Stomach (tissue), 19 donors: ENCODE results near the gene WDR17. TPM values are rescaled to one million over a fixed set of nuclear protein-coding genes. Genes with fewer than 3 reads are reported as not detected.

Experiments
- DNase-seq, 2 donors: peaks; one replicate each; pipeline versions ENCODE4 v3.0.0 to v3.0.0-alpha.2; 2013 to 2019
- H3K27ac ChIP-seq, 5 donors: fragments of 200-600 bp in 4 of 5; sonication (generic) in 4 of 5; one replicate each; pipeline ENCODE4 v1.5.1; 2013 to 2019; ENCODE audit warnings: mild to moderate bottlenecking in 1 of 5, moderate library complexity in 1 of 5
- H3K27me3 ChIP-seq, 3 donors: fragments of 200-600 bp; sonication (generic); one replicate each; pipeline ENCODE4 v1.5.1; 2017 to 2019; ENCODE audit warnings: mixed run types in 1 of 3
- H3K36me3 ChIP-seq, 4 donors: fragments of 200-600 bp; sonication (generic); 1 replicate in 3 of 4; 2 replicates in 1 of 4; pipeline ENCODE4 v1.5.1; 2016 to 2019
- H3K4me1 ChIP-seq, 4 donors: fragments of 200-600 bp; sonication (generic); one replicate each; pipeline ENCODE4 v1.5.1; 2016 to 2019
- H3K4me3 ChIP-seq, 4 donors: fragments of 200-600 bp; sonication (generic) in 3 of 4; one replicate each; pipeline ENCODE4 v1.5.1; 2016 to 2019; ENCODE audit warnings: mild to moderate bottlenecking in 1 of 4
- H3K9me3 ChIP-seq, 4 donors: fragments of 200-600 bp; sonication (generic); one replicate each; pipeline ENCODE4 v1.5.1; 2016 to 2019
- EP300 ChIP-seq: sonication (generic); formaldehyde crosslinking; IDR thresholded peaks from one replicate; pipeline ENCODE4 v1.6.1; 2017; ENCODE audit warnings: antibody characterized with exemption
- POLR2A ChIP-seq, 4 donors: fragments of 450-650 bp; IDR thresholded peaks; one replicate each; pipeline ENCODE4 v1.6.1; 2016; ENCODE audit warnings: antibody characterized with exemption in 4 of 4, control low read depth in 2 of 4, mild to moderate bottlenecking in 1 of 4, moderate library complexity in 1 of 4
- POLR2AphosphoS5 ChIP-seq, 3 donors: sonication (generic); formaldehyde crosslinking; IDR thresholded peaks; one replicate each; pipeline ENCODE4 v1.6.1; 2016; ENCODE audit warnings: antibody characterized with exemption in 3 of 3
- WGBS, 5 donors: extraction: QIAGEN DNeasy Blood & Tissue Kit in 3 of 5; methylation state at CpG; one replicate each; pipeline versions ENCODE4 v1.1.5 to v1.1.7; 2013 to 2018; 5-methylcytosine and 5-hydroxymethylcytosine counted together
- intact Hi-C: fragments of 100-400 bp; cut with DNase I; formaldehyde crosslinking; loops from one replicate; pipeline ENCODE4 v1.15.1; 2023; ENCODE audit warnings: low total_unique reads
- long read RNA-seq, 10 donors: transcript quantifications; one replicate each; lab custom pipeline, GENCODE V29; 2026
- polyA plus RNA-seq, 3 donors: library from polyadenylated mRNA; stranded (reverse); fragments of 200-250 nt; gene quantifications; one replicate each; pipeline ENCODE4 v1.2.3, GENCODE V29; 2013
- total RNA-seq, 5 donors: library from RNA; depleted of rRNA; stranded (reverse); fragments of >200 nt; gene quantifications; one replicate each; pipeline versions ENCODE4 v1.1.0 to v1.2.3, GENCODE V29; 2014 to 2016
- TF ChIP-seq, protein P1 (sequence below), 7 experiments: fragments of 450-650 bp in 4 of 7; fragments of 200-600 bp in 3 of 7; sonication (generic) in 3 of 7; IDR thresholded peaks; one replicate each; pipeline ENCODE4 v1.5.1; 2016 to 2019; ENCODE audit warnings: antibody characterized with exemption in 7 of 7, control low read depth in 2 of 7, mild to moderate bottlenecking in 1 of 7
- donor health status: healthy with polysubstance abuse.
- donor health status: Bipolar disorder and iron deficiency.
- donor health status: healthy.

The WDR17 gene
- 1 to 10 TPM in 3 of 5 donors, under 1 TPM in 1, not detected in 1; 0.87 to 6.6 (median 2.5) TPM for total RNA-seq
- 1 to 10 TPM in 1 of 3 donors, under 1 TPM in 2; 0.31 to 1.8 (median 0.48) TPM for polyA plus RNA-seq
- long read RNA-seq, donor 1: 0 reads
- long read RNA-seq, donor 2: 0 reads
- long read RNA-seq, donor 3: 0 reads
- long read RNA-seq, donor 4: 0 reads
- long read RNA-seq, donor 5: 0 reads
- long read RNA-seq, donor 6: 0 reads
- long read RNA-seq, donor 7: 0 reads
- long read RNA-seq, donor 8: 0 reads
- long read RNA-seq, donor 9: 0 reads
- long read RNA-seq, donor 10: 0 reads

DNA sequence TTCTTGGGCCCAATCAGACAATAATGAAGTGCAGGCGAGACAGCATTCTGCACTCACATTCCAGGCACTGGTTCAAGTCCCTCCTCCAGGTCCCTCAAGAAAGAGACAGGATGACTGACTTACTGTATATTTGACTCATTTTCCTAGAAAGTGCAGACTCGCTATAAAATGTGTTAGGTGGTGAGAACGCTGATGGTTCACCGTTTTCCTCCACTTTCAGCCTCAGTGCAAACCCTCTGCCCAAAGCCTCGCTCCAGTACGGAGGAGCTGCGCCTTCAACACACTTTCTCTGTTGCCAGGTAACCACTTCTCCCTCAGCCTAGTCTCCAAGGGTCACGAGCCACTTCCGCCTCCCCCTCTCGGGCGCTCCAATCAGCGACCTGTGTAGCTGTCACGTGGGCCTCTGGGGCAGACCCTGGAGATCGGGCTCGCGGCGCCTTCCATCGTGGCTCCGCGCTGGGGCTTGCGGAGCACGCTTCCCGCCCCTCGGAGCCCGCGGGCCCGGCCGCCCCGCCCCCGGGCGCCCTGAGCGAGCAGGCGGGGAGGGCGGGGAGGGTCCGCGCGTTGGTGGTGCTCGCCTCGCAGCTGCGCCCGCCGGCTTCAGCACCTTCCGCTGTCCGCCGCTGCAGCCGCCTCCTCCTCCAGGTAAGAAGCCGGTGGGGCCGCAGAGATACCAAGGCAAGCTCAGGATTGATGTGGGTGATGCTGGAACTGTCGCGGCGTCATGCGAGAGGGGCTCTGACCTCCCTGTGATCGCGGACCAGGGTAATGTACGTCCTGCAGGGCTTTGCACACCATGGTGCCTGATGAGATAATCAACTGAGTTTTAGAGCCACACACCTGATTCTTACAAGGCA is at the start of gene WDR17:
WDR17 (plus strand) TSS at position 407 of the 857 bp plus-strand sequence. CDS start 45,740 bp downstream, outside the sequence.
- H3K27me3 ChIP-seq: peaks cover 0 to 8% (median 0%) of the 10 kb centered on the region in 3 donors
- peak within 1 kb of the TSS in 2 of 5 donors; percentile 60 to 61 for H3K27ac ChIP-seq
- intact Hi-C loops: no loop called here
- DNase-seq: peak; percentile 79 to 95
- H3K4me1 ChIP-seq: peaks cover 0 to 20% (median 13%) of the 10 kb centered on the region in 4 donors
- H3K9me3 ChIP-seq: no peaks in the 10 kb centered on the region
- H3K36me3 ChIP-seq: no peaks in the 10 kb centered on the region
- H3K4me3 ChIP-seq: peak within 1 kb of the TSS; percentile 48 to 80 (median 69)
- WGBS, 5 donors: 1 to 5% (median 2%) methylated on average over 15 to 55 of the region's 55 CpGs
- TF ChIP-seq, protein P1, sequence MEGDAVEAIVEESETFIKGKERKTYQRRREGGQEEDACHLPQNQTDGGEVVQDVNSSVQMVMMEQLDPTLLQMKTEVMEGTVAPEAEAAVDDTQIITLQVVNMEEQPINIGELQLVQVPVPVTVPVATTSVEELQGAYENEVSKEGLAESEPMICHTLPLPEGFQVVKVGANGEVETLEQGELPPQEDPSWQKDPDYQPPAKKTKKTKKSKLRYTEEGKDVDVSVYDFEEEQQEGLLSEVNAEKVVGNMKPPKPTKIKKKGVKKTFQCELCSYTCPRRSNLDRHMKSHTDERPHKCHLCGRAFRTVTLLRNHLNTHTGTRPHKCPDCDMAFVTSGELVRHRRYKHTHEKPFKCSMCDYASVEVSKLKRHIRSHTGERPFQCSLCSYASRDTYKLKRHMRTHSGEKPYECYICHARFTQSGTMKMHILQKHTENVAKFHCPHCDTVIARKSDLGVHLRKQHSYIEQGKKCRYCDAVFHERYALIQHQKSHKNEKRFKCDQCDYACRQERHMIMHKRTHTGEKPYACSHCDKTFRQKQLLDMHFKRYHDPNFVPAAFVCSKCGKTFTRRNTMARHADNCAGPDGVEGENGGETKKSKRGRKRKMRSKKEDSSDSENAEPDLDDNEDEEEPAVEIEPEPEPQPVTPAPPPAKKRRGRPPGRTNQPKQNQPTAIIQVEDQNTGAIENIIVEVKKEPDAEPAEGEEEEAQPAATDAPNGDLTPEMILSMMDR (IDR thresholded peaks at IDR 0.05): no peak
- TF ChIP-seq EP300: no peak
- TF ChIP-seq POLR2A (IDR thresholded peaks at IDR 0.05): no peak
- peak in 2 of 3 donors; percentile 19 to 44 for TF ChIP-seq POLR2AphosphoS5 (IDR thresholded peaks at IDR 0.05)

DNA sequence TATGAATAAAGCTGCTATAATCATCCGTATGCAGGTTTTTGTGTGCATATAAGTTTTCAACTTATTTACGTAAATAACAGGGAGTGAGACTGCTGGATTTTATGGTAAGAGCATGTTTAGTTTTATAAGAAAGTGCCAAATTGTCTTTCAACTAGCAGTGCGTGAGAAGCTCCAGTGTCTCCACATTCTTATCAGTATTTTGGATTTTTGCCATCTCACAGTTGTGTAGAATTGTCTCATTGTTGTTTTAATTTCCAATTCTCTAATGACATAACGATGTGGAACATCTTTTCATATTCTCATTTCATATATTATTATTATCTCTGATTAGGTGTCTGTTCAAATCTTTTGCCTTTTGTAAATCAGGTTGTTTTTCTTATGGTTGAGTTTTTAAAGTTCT is 49.0 kb upstream of the WDR17 start:
- no peaks in the 10 kb centered on the region for H3K9me3 ChIP-seq
- H3K27me3 ChIP-seq: no peaks in the 10 kb centered on the region
- H3K36me3 ChIP-seq: no peaks in the 10 kb centered on the region
- no peak overlapping the region for H3K4me3 ChIP-seq
- DNase-seq: no peak
- no peak overlapping the region for H3K27ac ChIP-seq
- WGBS, 5 donors: 80 to 87% (median 85%) methylated on average over 4 of the region's 4 CpGs
- intact Hi-C loops: no loop called here
- no peaks in the 10 kb centered on the region for H3K4me1 ChIP-seq
- no peak for TF ChIP-seq POLR2AphosphoS5 (IDR thresholded peaks at IDR 0.05)
- no peak for TF ChIP-seq EP300
- TF ChIP-seq, protein P1 (IDR thresholded peaks at IDR 0.05): no peak
- TF ChIP-seq POLR2A (IDR thresholded peaks at IDR 0.05): no peak

DNA sequence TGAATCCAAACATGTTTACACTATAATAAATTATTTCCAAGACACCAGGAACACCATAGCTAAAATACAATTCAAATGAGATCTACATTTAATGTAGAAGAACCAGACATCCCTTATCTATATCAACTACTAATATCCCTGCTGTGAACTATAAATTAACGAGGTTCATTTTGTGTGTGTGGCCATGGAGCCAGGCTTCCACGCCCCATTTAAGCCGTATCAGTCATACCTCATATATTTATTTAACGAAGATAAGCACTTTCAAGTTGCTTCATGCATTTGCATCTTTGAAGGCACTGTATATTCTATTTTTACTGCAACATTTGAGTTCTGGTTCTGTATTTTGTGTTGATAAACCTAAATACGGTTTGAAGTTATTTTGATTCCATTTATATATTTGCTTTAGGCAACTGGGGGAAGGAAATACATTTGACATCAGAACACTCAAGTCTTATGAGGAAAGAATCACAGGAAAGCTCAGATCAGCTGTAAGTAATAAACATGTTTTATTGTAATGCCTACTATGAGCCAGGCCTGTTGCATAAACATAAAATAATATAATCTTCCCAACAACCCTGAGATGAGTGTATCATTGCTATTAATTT is 45.1 kb upstream of the WDR17 start:
- H3K4me1 ChIP-seq: no peaks in the 10 kb centered on the region
- DNase-seq: peak in 1 of 2 donors; percentile 7
- TF ChIP-seq EP300 (no peak), POLR2A (IDR thresholded peaks at IDR 0.05) (no peak), POLR2AphosphoS5 (IDR thresholded peaks at IDR 0.05) (no peak)
- TF ChIP-seq, protein P1 (IDR thresholded peaks at IDR 0.05): no peak
- intact Hi-C loops: no loop called here
- H3K4me3 ChIP-seq: no peak overlapping the region
- H3K27me3 ChIP-seq: no peaks in the 10 kb centered on the region
- no peak overlapping the region for H3K27ac ChIP-seq
- 36 to 63% (median 40%) methylated on average over 5 of the region's 5 CpGs for WGBS, 5 donors
- no peaks in the 10 kb centered on the region for H3K36me3 ChIP-seq
- H3K9me3 ChIP-seq: no peaks in the 10 kb centered on the region

DNA sequence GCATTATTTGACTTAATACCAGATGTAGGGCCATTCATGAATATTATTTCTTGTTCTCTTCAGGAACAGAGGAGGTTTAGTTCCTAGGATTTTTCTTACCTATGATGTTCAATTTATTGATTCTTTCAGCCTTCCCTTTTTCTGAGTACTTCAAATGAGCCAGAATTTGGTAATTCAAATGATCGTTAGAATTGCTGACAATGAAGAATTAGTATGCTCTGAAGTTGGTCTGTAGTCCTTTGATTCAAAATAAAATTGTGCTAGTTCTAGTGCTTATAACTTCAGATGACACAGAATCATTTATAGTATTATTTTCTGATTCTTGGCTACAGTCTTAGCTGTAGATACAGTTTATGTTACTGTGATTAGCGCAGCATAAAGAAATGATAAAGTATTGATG is 35.2 kb upstream of the WDR17 start:
- intact Hi-C loops: loop anchor here (10.0 kb wide), 1 partner anchor 314 kb away; no protein-coding TSS in a partner anchor

More for the DNA sequence above, 35.2 kb upstream of the WDR17 start:
- DNase-seq: no peak
- TF ChIP-seq, protein P1 (IDR thresholded peaks at IDR 0.05): no peak
- TF ChIP-seq EP300 (no peak), POLR2AphosphoS5 (IDR thresholded peaks at IDR 0.05) (no peak), POLR2A (IDR thresholded peaks at IDR 0.05) (no peak)
- Histone ChIP-seq H3K27me3 (no peaks in the 10 kb centered on the region), H3K4me3 (no peak overlapping the region), H3K36me3 (no peaks in the 10 kb centered on the region), H3K27ac (no peak overlapping the region), H3K9me3 (no peaks in the 10 kb centered on the region), H3K4me1 (no peaks in the 10 kb centered on the region)
- WGBS, 5 donors: 80 to 91% (median 84%) methylated on average over 2 of the region's 2 CpGs
